Karpas-422 (cell line): ENCODE data around the gene VPS8. TPM values are rescaled to one million over a fixed set of nuclear protein-coding genes. Genes with fewer than 3 reads are reported as not detected.

Experiments used
- DNase-seq: peaks from one replicate; pipeline ENCODE4 v3.0.0-alpha.2; 2015
- H2AFZ ChIP-seq: fragments of 200-600 bp; sonication (generic); 2 replicates; pipeline ENCODE4 v1.6.1; 2014; ENCODE audit warnings: antibody characterized with exemption, low read length, mixed read lengths
- H3K27ac ChIP-seq: fragments of 200-600 bp; sonication (generic); 2 replicates; pipeline ENCODE4 v1.5.1; 2014; ENCODE audit warnings: mild to moderate bottlenecking, low read length, moderate library complexity
- H3K27me3 ChIP-seq: fragments of 200-600 bp; sonication (generic); 2 replicates; pipeline ENCODE4 v1.6.1; 2014; ENCODE audit warnings: low read length, mixed read lengths
- H3K36me3 ChIP-seq: fragments of 200-600 bp; sonication (generic); 2 replicates; pipeline ENCODE4 v1.6.1; 2014; ENCODE audit warnings: low read length, mixed read lengths; ENCODE audit not compliant: insufficient read depth
- H3K4me1 ChIP-seq: fragments of 200-600 bp; sonication (generic); 2 replicates; pipeline ENCODE4 v1.6.1; 2014; ENCODE audit warnings: mild to moderate bottlenecking, low read length, mixed read lengths
- H3K4me2 ChIP-seq: fragments of 200-600 bp; sonication (generic); 2 replicates; pipeline ENCODE4 v1.6.1; 2014; ENCODE audit warnings: low read length, low read depth, mild to moderate bottlenecking; ENCODE audit not compliant: poor library complexity, severe bottlenecking
- H3K4me3 ChIP-seq: fragments of 200-600 bp; sonication (generic); 2 replicates; pipeline ENCODE4 v1.5.1; 2014; ENCODE audit warnings: mild to moderate bottlenecking, antibody characterized with exemption, low read length, mixed read lengths
- H3K79me2 ChIP-seq: fragments of 200-600 bp; sonication (generic); 2 replicates; pipeline ENCODE4 v1.6.1; 2014; ENCODE audit warnings: mild to moderate bottlenecking, low read length, mixed read lengths
- H3K9ac ChIP-seq: fragments of 200-600 bp; sonication (generic); 2 replicates; pipeline ENCODE4 v1.6.0; 2014; ENCODE audit warnings: low read length
- H3K9me2 ChIP-seq: fragments of 200-600 bp; sonication (generic), shearing (Covaris generic); replicated peaks from 2 replicates; pipeline ENCODE4 v1.6.0; 2014; ENCODE audit warnings: mild to moderate bottlenecking, low read length, moderate library complexity; ENCODE audit not compliant: insufficient read depth
- H3K9me3 ChIP-seq: fragments of 300-700, 200-600 bp; sonication (generic); 2 replicates; pipeline ENCODE4 v1.6.1; 2014; ENCODE audit warnings: low read length, mixed read lengths
- H4K20me1 ChIP-seq: fragments of 200-600 bp; sonication (generic); 2 replicates; pipeline ENCODE4 v1.6.1; 2014; ENCODE audit warnings: mild to moderate bottlenecking, antibody characterized with exemption, low read length, low read depth; ENCODE audit not compliant: insufficient read depth
- total RNA-seq: library from RNA; depleted of rRNA; stranded (reverse); fragments of >200 nt; shearing (Covaris generic); gene quantifications from 2 replicates; pipeline ENCODE4 v1.2.3, GENCODE V29; 2014; ENCODE audit warnings: low replicate concordance

VPS8 gene
- total RNA-seq, 1 experiment from 2014 or later = 168 TPM

GRCh38 chr3:184842433-184842832, 30.5 kb downstream of the VPS8 start:
- Histone ChIP-seq H3K9ac (no peak overlapping the region), H3K9me3 (no peaks in the 10 kb centered on the region), H2AFZ (no peak overlapping the region), H3K36me3 (peaks cover 10% of the 10 kb centered on the region), H3K79me2 (peaks cover 5% of the 10 kb centered on the region; the same call in 1 of the 2 replicates), H3K9me2 (no peaks in the 10 kb centered on the region), H4K20me1 (no peaks in the 10 kb centered on the region), H3K27me3 (no peaks in the 10 kb centered on the region), H3K4me3 (no peak overlapping the region), H3K4me2 (no peak overlapping the region), H3K4me1 (peaks cover 9% of the 10 kb centered on the region), H3K27ac (no peak overlapping the region)
- DNase-seq = no peak

- H3K79me2 ChIP-seq = no peaks in the 10 kb centered on the region
- no peaks in the 10 kb centered on the region for H4K20me1 ChIP-seq
- H3K4me2 ChIP-seq = no peak overlapping the region
- no peaks in the 10 kb centered on the region for H3K9me3 ChIP-seq
- no peaks in the 10 kb centered on the region for H3K4me1 ChIP-seq
- no peak overlapping the region for H3K27ac ChIP-seq
- no peak overlapping the region for H2AFZ ChIP-seq
- DNase-seq = no peak
- no peaks in the 10 kb centered on the region for H3K27me3 ChIP-seq
- H3K4me3 ChIP-seq = no peak overlapping the region
- H3K9me2 ChIP-seq = no peaks in the 10 kb centered on the region
- H3K36me3 ChIP-seq = peaks cover 10% of the 10 kb centered on the region
- H3K9ac ChIP-seq = no peak overlapping the region
These were observed 33.9 kb downstream of the VPS8 start for GRCh38 chr3:184845819-184846218.

GRCh38 chr3:184846496-184846895, 34.5 kb downstream of the VPS8 start:
- no peak for DNase-seq
- Histone ChIP-seq H3K27ac (no peak overlapping the region), H3K4me1 (no peaks in the 10 kb centered on the region), H3K4me2 (no peak overlapping the region), H3K79me2 (no peaks in the 10 kb centered on the region), H3K9ac (no peak overlapping the region), H3K27me3 (no peaks in the 10 kb centered on the region), H2AFZ (no peak overlapping the region), H3K9me3 (no peaks in the 10 kb centered on the region), H4K20me1 (no peaks in the 10 kb centered on the region), H3K36me3 (peaks cover 9% of the 10 kb centered on the region), H3K9me2 (no peaks in the 10 kb centered on the region), H3K4me3 (no peak overlapping the region)

- Histone ChIP-seq H3K27me3 (no peaks in the 10 kb centered on the region), H2AFZ (no peak overlapping the region), H3K4me2 (no peak overlapping the region)
These were observed 37.0 kb downstream of the VPS8 start for GRCh38 chr3:184848934-184849333.

GRCh38 chr3:184850201-184850600, 38.2 kb downstream of the VPS8 start:
- Histone ChIP-seq H3K4me2 (no peak overlapping the region), H3K36me3 (peaks cover 36% of the 10 kb centered on the region; the same call in 1 of the 2 replicates)
- DNase-seq = no peak

More at GRCh38 chr3:184848934-184849333, 37.0 kb downstream of the VPS8 start:
- Histone ChIP-seq H3K27ac (no peak overlapping the region), H3K4me3 (no peak overlapping the region), H3K9ac (no peak overlapping the region), H3K79me2 (no peaks in the 10 kb centered on the region), H3K9me3 (no peaks in the 10 kb centered on the region), H3K36me3 (peaks cover 27% of the 10 kb centered on the region; the same call in 1 of the 2 replicates), H3K9me2 (no peaks in the 10 kb centered on the region; the same call in 1 of the 2 replicates), H3K4me1 (no peaks in the 10 kb centered on the region), H4K20me1 (no peaks in the 10 kb centered on the region)
- no peak for DNase-seq

GRCh38 chr3:184857099-184857498, 45.1 kb downstream of the VPS8 start:
- Histone ChIP-seq H4K20me1 (no peaks in the 10 kb centered on the region), H2AFZ (no peak overlapping the region), H3K36me3 (peaks cover 67% of the 10 kb centered on the region), H3K4me3 (no peak overlapping the region), H3K27ac (no peak overlapping the region), H3K9ac (no peak overlapping the region), H3K27me3 (no peaks in the 10 kb centered on the region), H3K9me2 (no peaks in the 10 kb centered on the region; the same call in 1 of the 2 replicates), H3K79me2 (no peaks in the 10 kb centered on the region), H3K4me1 (no peaks in the 10 kb centered on the region), H3K4me2 (no peak overlapping the region), H3K9me3 (no peaks in the 10 kb centered on the region)
- no peak for DNase-seq

More at GRCh38 chr3:184850201-184850600, 38.2 kb downstream of the VPS8 start:
- Histone ChIP-seq H3K9me3 (no peaks in the 10 kb centered on the region), H3K27ac (no peak overlapping the region), H3K4me3 (no peak overlapping the region), H3K9me2 (no peaks in the 10 kb centered on the region; the same call in 1 of the 2 replicates), H4K20me1 (no peaks in the 10 kb centered on the region), H3K79me2 (no peaks in the 10 kb centered on the region), H3K9ac (no peak overlapping the region), H2AFZ (no peak overlapping the region), H3K4me1 (no peaks in the 10 kb centered on the region), H3K27me3 (no peaks in the 10 kb centered on the region)

GRCh38 chr3:184864000-184864399, 52.0 kb downstream of the VPS8 start:
- Histone ChIP-seq H3K79me2 (no peaks in the 10 kb centered on the region), H3K4me1 (no peaks in the 10 kb centered on the region), H3K4me3 (no peak overlapping the region), H3K9me3 (no peaks in the 10 kb centered on the region), H3K36me3 (peaks cover 45% of the 10 kb centered on the region; the same call in 1 of the 2 replicates), H3K4me2 (no peak overlapping the region), H3K27me3 (no peaks in the 10 kb centered on the region), H3K9ac (no peak overlapping the region), H2AFZ (no peak overlapping the region), H3K9me2 (no peaks in the 10 kb centered on the region), H3K27ac (no peak overlapping the region), H4K20me1 (no peaks in the 10 kb centered on the region)
- no peak for DNase-seq

GRCh38 chr3:184868477-184868876, 56.5 kb downstream of the VPS8 start:
- Histone ChIP-seq H4K20me1 (no peaks in the 10 kb centered on the region), H3K27ac (no peak overlapping the region), H3K9ac (no peak overlapping the region), H3K4me1 (peaks cover 3% of the 10 kb centered on the region; the same call in 1 of the 2 replicates), H3K4me3 (no peak overlapping the region), H3K9me2 (no peaks in the 10 kb centered on the region), H3K79me2 (no peaks in the 10 kb centered on the region), H3K4me2 (no peak overlapping the region), H3K36me3 (peaks cover 26% of the 10 kb centered on the region; the same call in 1 of the 2 replicates), H3K9me3 (no peaks in the 10 kb centered on the region), H3K27me3 (no peaks in the 10 kb centered on the region), H2AFZ (no peak overlapping the region)
- DNase-seq = no peak
